ENCODE results near the gene PCNX1. TPM values are rescaled to one million over a fixed set of nuclear protein-coding genes. Genes with fewer than 3 reads are reported as not detected.

PCNX1 gene
- total and polyA plus RNA-seq, 2 donors (not counting 1 experiment from before 2014, with no cell fraction given) = 35.7 to 69.4 TPM

- TF ChIP-seq, protein P1, sequence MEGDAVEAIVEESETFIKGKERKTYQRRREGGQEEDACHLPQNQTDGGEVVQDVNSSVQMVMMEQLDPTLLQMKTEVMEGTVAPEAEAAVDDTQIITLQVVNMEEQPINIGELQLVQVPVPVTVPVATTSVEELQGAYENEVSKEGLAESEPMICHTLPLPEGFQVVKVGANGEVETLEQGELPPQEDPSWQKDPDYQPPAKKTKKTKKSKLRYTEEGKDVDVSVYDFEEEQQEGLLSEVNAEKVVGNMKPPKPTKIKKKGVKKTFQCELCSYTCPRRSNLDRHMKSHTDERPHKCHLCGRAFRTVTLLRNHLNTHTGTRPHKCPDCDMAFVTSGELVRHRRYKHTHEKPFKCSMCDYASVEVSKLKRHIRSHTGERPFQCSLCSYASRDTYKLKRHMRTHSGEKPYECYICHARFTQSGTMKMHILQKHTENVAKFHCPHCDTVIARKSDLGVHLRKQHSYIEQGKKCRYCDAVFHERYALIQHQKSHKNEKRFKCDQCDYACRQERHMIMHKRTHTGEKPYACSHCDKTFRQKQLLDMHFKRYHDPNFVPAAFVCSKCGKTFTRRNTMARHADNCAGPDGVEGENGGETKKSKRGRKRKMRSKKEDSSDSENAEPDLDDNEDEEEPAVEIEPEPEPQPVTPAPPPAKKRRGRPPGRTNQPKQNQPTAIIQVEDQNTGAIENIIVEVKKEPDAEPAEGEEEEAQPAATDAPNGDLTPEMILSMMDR (conservative IDR thresholded peaks at IDR 0.05 in 1 of 2, IDR thresholded peaks at IDR 0.05 in 1 of 2; ENCODE audit: low read depth in 1 of 2, low read length in 2 of 2) = no peak
- no peak for TF ChIP-seq EZH2 (IDR thresholded peaks at IDR 0.05; ENCODE audit: low read length, missing control alignments)
- Histone ChIP-seq H4K20me1 (ENCODE audit: control insufficient read depth, extremely low read depth, insufficient read depth, low read length) (no peaks in the 10 kb centered on the region), H3K4me2 (ENCODE audit: extremely low read depth, insufficient read depth, low read length) (no peak overlapping the region), H3K4me1 (ENCODE audit: control insufficient read depth, extremely low read depth, insufficient read depth, low read length) (peaks cover 9% of the 10 kb centered on the region), H2AFZ (ENCODE audit: low read length) (no peak overlapping the region), H3K79me2 (ENCODE audit: control insufficient read depth, insufficient read depth, low read length) (no peaks in the 10 kb centered on the region), H3K9ac (ENCODE audit: insufficient read depth, low read length) (no peak overlapping the region), H3K4me3 (replicated peaks in 1 of 4; ENCODE audit: control extremely low read depth in 1 of 4, insufficient read depth in 1 of 4, low read depth in 3 of 4, low read length in 4 of 4) (no peak overlapping the region), H3K9me3 (ENCODE audit: control insufficient read depth, insufficient read depth, low read depth, low read length) (no peaks in the 10 kb centered on the region), H3K27ac (ENCODE audit: insufficient read depth, low read length) (no peak overlapping the region), H3K27me3 (ENCODE audit: control insufficient read depth, insufficient read depth, low read length) (no peaks in the 10 kb centered on the region), H3K36me3 (ENCODE audit: control insufficient read depth, insufficient read depth, low read length) (peaks cover 3% of the 10 kb centered on the region)
- no peak for DNase-seq (ENCODE audit: low read depth in 2 of 2)
Observed at GRCh38 chr14:71114565-71114964, 207.3 kb downstream of the PCNX1 start.

DNA sequence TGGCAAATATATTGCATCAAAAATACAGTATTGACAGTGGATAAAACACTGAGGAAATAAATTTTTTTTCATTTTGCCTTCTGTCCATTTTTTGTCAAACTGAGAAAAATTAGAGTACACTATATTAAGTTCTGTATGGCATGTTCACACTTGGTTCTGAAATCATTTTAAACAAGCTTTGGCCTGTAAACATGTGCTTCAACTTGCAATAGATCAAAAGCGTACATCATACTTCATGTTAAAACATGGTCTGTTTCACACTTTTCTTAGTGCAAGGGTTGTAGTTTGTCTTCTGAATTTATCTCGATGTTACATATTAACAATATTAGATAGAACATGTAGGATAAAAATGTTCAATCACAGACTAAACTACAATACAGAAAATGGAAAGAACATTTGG lies 208.0 kb downstream of the PCNX1 start:
- H3K4me3 ChIP-seq (replicated peaks in 1 of 4; ENCODE audit: control extremely low read depth in 1 of 4, insufficient read depth in 1 of 4, low read depth in 3 of 4, low read length in 4 of 4) = no peak overlapping the region
- H3K4me2 ChIP-seq (ENCODE audit: extremely low read depth, insufficient read depth, low read length) = no peak overlapping the region
- no peaks in the 10 kb centered on the region for H3K9me3 ChIP-seq (ENCODE audit: control insufficient read depth, insufficient read depth, low read depth, low read length)
- H2AFZ ChIP-seq (ENCODE audit: low read length) = no peak overlapping the region
- no peak overlapping the region for H3K9ac ChIP-seq (ENCODE audit: insufficient read depth, low read length)
- no peak for TF ChIP-seq EZH2 (IDR thresholded peaks at IDR 0.05; ENCODE audit: low read length, missing control alignments)
- TF ChIP-seq, protein P1 (conservative IDR thresholded peaks at IDR 0.05 in 1 of 2, IDR thresholded peaks at IDR 0.05 in 1 of 2; ENCODE audit: low read depth in 1 of 2, low read length in 2 of 2) = no peak
- peaks cover 3% of the 10 kb centered on the region for H3K36me3 ChIP-seq (ENCODE audit: control insufficient read depth, insufficient read depth, low read length)
- no peaks in the 10 kb centered on the region for H3K27me3 ChIP-seq (ENCODE audit: control insufficient read depth, insufficient read depth, low read length)
- H3K27ac ChIP-seq (ENCODE audit: insufficient read depth, low read length) = no peak overlapping the region
- no peaks in the 10 kb centered on the region for H3K79me2 ChIP-seq (ENCODE audit: control insufficient read depth, insufficient read depth, low read length)
- H4K20me1 ChIP-seq (ENCODE audit: control insufficient read depth, extremely low read depth, insufficient read depth, low read length) = no peaks in the 10 kb centered on the region
- DNase-seq (ENCODE audit: low read depth in 2 of 2) = no peak
- peaks cover 9% of the 10 kb centered on the region for H3K4me1 ChIP-seq (ENCODE audit: control insufficient read depth, extremely low read depth, insufficient read depth, low read length)

GRCh38 chr14:71115821-71116567 lies 208.7 kb downstream of the PCNX1 start:
- Histone ChIP-seq H3K4me1 (ENCODE audit: control insufficient read depth, extremely low read depth, insufficient read depth, low read length) (peaks cover 9% of the 10 kb centered on the region), H3K36me3 (ENCODE audit: control insufficient read depth, insufficient read depth, low read length) (peaks cover 3% of the 10 kb centered on the region), H3K4me3 (replicated peaks in 1 of 4; ENCODE audit: control extremely low read depth in 1 of 4, insufficient read depth in 1 of 4, low read depth in 3 of 4, low read length in 4 of 4) (no peak overlapping the region), H3K27ac (ENCODE audit: insufficient read depth, low read length) (no peak overlapping the region), H3K4me2 (ENCODE audit: extremely low read depth, insufficient read depth, low read length) (no peak overlapping the region), H2AFZ (ENCODE audit: low read length) (no peak overlapping the region), H3K9ac (ENCODE audit: insufficient read depth, low read length) (no peak overlapping the region), H3K27me3 (ENCODE audit: control insufficient read depth, insufficient read depth, low read length) (no peaks in the 10 kb centered on the region), H4K20me1 (ENCODE audit: control insufficient read depth, extremely low read depth, insufficient read depth, low read length) (no peaks in the 10 kb centered on the region), H3K9me3 (ENCODE audit: control insufficient read depth, insufficient read depth, low read depth, low read length) (no peaks in the 10 kb centered on the region), H3K79me2 (ENCODE audit: control insufficient read depth, insufficient read depth, low read length) (no peaks in the 10 kb centered on the region)
- TF ChIP-seq, protein P1 (conservative IDR thresholded peaks at IDR 0.05 in 1 of 2, IDR thresholded peaks at IDR 0.05 in 1 of 2; ENCODE audit: low read depth in 1 of 2, low read length in 2 of 2) = no peak
- TF ChIP-seq EZH2 (IDR thresholded peaks at IDR 0.05; ENCODE audit: low read length, missing control alignments) = no peak
- no peak for DNase-seq (ENCODE audit: low read depth in 2 of 2)
